ENCODE results near the gene FSTL4.

GRCh38 chr5:133192716-133193115 lies 419.6 kb downstream of the FSTL4 start:
- TF ChIP-seq CTCF (conservative IDR thresholded peaks at IDR 0.05; ENCODE audit: low read length): no peak
- TF ChIP-seq EZH2phosphoT487 (IDR thresholded peaks at IDR 0.05; ENCODE audit: borderline replicate concordance, low read depth, low read length): no peak
